ENCODE results near the gene SLC7A4.

GRCh38 chr22:21030621-21031544 is 1.5 kb downstream of the SLC7A4 start:
- no peak for TF ChIP-seq CTCF (IDR thresholded peaks at IDR 0.05)
- TF ChIP-seq ZFX (IDR thresholded peaks at IDR 0.05; ENCODE audit: borderline replicate concordance), result no peak
